Activated CD8-positive, alpha-beta T cell treated with anti-CD3 and anti-CD28 coated beads, Interleukin-2, amount 10 ng/mL, durations not matched to agents 7 days and 5 days (primary cell): Measurements from ENCODE around the gene ARID3B. TPM values are rescaled to one million over a fixed set of nuclear protein-coding genes. Genes with fewer than 3 reads are reported as not detected.
"Not testable (repeated sequence)": the region's sequence is repeated elsewhere in the genome, so short reads cannot be mapped to it uniquely, and the experiment has no call there.

Experiments
- ATAC-seq: fragments of 150-1000 bp; cut with Tn5 transposase; one replicate; pipeline ENCODE4 v1.10.0; 2021; ENCODE audit warnings: moderate library complexity
- CTCF ChIA-PET: fragments of 350-600 bp; sonication (Branson Sonifier 250); formaldehyde crosslinking; loops from one replicate; lab custom pipeline; 2021; ENCODE audit warnings: antibody characterized with exemption; lab: Charles Lee
- POLR2A ChIA-PET: fragments of 350-600 bp; sonication (Branson Sonifier 250); formaldehyde crosslinking; loops from one replicate; lab custom pipeline; 2021; ENCODE audit warnings: antibody characterized with exemption; lab: Charles Lee
- DNase-seq: peaks from one replicate; pipeline ENCODE4 v3.0.0-alpha.2; 2020
- H3K27ac Mint-ChIP-seq: one replicate; pipeline ENCODE4 v1.8.0; 2021; ENCODE audit warnings: mild to moderate bottlenecking, mixed read lengths
- H3K27me3 Mint-ChIP-seq: one replicate; pipeline ENCODE4 v1.8.0; 2021; ENCODE audit warnings: low read depth, mixed read lengths
- H3K36me3 Mint-ChIP-seq: one replicate; pipeline ENCODE4 v1.8.0; 2021; ENCODE audit warnings: low read depth, mixed read lengths
- H3K4me1 Mint-ChIP-seq: one replicate; pipeline ENCODE4 v1.8.0; 2021; ENCODE audit warnings: low read depth, mixed read lengths
- H3K4me3 Mint-ChIP-seq: one replicate; pipeline ENCODE4 v1.8.0; 2021; ENCODE audit warnings: mild to moderate bottlenecking, mixed read lengths
- H3K9me3 Mint-ChIP-seq: one replicate; pipeline ENCODE4 v1.8.0; 2022; ENCODE audit warnings: mixed read lengths; ENCODE audit not compliant: insufficient read depth
- total RNA-seq, 2 experiments: library from RNA; stranded (reverse); gene quantifications; one replicate each; pipeline ENCODE4 v1.2.3, GENCODE V29; 2021

The ARID3B gene
- total RNA-seq, 2 experiments from 2014 or later = 39.8 to 40.1 TPM

DNA sequence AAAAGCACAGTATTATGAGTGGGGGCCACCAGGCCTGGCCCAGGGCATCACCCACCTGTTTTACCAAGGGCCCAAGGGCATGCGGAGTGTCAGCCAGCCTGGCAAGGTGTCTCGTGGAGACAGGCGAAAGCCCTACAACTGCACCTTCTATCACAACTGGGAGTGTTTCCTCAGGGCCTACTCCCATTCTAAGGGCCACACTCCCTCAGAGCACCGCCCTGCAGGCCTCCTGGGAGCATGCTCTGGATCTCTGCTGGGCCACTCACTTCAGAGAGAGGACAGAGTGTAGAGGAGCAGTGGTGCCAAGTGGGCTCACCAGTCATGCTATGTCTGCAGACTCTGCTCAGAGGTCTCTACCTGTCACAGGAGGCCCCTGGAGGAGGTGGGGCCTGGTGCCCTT lies 53.4 kb downstream of the ARID3B start:
- H3K27me3 Mint-ChIP-seq = no peaks in the 10 kb centered on the region
- DNase-seq (no peak), ATAC-seq (no peak)
- H3K4me1 Mint-ChIP-seq = peaks cover 21% of the 10 kb centered on the region
- H3K27ac Mint-ChIP-seq = peak overlapping the region; percentile 44
- H3K36me3 Mint-ChIP-seq = peaks cover 62% of the 10 kb centered on the region
- H3K4me3 Mint-ChIP-seq = no peak overlapping the region
- ChIA-PET POLR2A (no interaction called here), CTCF (no interaction called here)
- no peaks in the 10 kb centered on the region for H3K9me3 Mint-ChIP-seq

DNA sequence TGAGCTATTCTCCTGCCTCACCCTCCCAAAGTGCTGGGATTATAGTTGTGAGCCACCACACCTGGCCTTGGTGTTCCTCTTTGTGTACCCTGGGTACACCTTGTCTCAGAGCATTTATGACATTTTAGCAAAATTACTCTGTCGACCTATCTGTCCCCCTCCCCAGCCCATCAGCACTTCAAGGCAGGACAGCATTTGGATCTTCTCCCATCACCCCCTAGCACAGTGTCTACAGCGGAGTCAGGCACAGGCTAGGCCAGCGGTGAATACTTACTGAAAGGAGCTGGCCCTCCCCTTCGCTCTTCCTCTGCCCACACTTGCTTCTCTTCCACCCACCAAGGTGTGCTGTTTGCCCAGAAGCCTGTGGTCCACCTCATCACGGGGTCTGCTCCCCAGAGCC lies 54.3 kb downstream of the ARID3B start:
- CTCF ChIA-PET = no interaction called here
- Mint-ChIP-seq H3K36me3 (peaks cover 56% of the 10 kb centered on the region), H3K4me3 (no peak overlapping the region), H3K27me3 (no peaks in the 10 kb centered on the region), H3K4me1 (peaks cover 23% of the 10 kb centered on the region), H3K27ac (no peak overlapping the region), H3K9me3 (no peaks in the 10 kb centered on the region)
- DNase-seq (no peak), ATAC-seq (no peak)
- POLR2A ChIA-PET = no interaction called here

DNA sequence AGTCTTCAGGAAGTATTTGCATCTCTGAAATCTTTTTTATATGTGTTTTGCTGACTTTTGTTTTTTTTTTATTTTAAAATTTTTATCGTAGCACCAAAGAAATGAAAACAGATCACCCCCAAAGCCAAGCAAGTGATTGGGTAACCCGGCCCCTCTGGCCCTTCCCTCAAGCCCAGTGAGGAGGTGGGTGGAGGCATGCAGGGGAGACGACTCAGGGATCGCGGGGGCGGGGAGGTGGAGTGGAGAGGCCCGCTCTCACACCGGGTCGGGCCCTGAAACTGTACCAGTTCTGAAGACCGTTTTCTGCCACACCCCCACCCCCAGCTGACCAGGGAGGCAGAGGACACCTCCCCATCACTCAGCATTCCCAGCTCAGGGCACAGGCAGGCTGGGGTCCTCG lies 55.7 kb downstream of the ARID3B start:
- H3K27me3 Mint-ChIP-seq, DNase-seq, POLR2A ChIA-PET, H3K9me3 Mint-ChIP-seq, CTCF ChIA-PET, H3K4me3 Mint-ChIP-seq, ATAC-seq: not testable (repeated sequence)
- H3K4me1 Mint-ChIP-seq = peaks cover 23% of the 10 kb centered on the region
- H3K36me3 Mint-ChIP-seq = peaks cover 46% of the 10 kb centered on the region
- H3K27ac Mint-ChIP-seq = peak overlapping the region; percentile 43

DNA sequence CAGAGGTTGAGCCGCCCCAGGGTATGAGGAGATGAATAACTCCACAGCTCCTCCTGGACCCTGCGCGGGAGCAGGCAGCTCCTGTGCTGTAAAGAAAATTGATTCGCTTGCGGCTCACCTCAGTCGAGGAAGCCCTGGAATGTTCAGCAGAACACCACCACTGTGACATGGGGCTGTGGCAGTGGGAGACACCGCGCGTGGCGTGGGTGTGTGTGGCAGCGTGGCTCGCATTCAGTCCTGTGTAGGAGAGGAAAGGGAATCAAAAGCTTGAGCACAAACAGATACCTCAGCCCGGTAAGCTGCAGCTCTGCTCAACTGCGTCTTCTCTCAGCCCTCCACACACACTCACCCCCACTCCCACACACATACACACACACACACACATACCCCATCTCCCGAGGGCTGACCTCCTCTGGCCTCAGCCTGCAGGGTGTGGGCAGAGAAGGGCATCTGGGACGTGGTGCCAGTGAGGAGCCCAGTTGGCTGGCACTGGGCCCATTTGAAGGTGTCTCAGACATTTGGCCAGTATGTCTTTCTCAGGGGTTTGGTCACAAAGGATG lies 56.2 kb downstream of the ARID3B start:
- not testable (repeated sequence) for ATAC-seq, H3K27me3 Mint-ChIP-seq, DNase-seq, H3K9me3 Mint-ChIP-seq, H3K4me3 Mint-ChIP-seq, H3K27ac Mint-ChIP-seq
- ChIA-PET POLR2A (interaction anchor here (0.8 kb wide), 1 partner anchor 26 kb away, joined by 3 read pairs; no protein-coding TSS in a partner anchor), CTCF (interaction anchor here (0.7 to 2.1 kb wide), 2 partner anchors 17 to 24 kb away, joined by 4 to 9 read pairs; no protein-coding TSS in a partner anchor)
- H3K4me1 Mint-ChIP-seq = peaks cover 23% of the 10 kb centered on the region
- peaks cover 44% of the 10 kb centered on the region for H3K36me3 Mint-ChIP-seq

DNA sequence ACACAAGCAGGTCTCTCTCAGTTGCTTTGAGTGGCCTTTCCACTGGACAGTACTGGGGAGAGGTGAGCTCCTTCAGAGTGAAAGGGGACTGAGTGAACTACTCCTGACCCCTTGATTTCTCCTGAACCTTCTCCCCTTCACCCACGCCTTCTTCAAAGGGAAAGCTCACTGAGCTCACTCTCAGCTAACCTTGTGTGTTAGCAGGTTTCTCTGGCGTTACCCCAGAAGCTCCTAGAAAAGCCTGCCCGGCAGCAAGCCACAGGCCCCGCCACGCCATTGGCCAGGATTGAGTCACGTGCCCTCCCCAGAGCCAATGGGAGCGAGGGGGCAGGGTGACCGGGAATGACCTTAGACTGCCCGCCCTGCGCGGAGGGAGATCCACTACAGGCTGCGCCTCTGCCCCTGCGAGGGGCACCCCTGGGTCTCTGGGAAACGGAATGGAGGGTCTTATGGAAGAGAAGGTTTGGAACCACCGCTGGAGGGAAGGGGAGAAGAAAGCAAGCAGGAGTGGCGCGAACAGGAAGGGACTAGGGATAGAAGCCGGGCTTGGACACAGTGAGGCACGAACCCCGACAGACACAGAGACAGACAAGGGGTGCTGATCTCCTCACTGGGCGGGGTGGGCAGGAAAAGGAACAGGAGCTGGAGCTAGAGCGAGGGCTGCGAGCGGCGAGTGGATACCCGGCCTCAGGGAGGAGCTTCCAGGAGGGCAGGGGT lies 57.3 kb downstream of the ARID3B start:
- Mint-ChIP-seq H3K36me3 (peaks cover 38% of the 10 kb centered on the region), H3K9me3 (no peaks in the 10 kb centered on the region), H3K4me3 (peak overlapping the region; percentile 96), H3K27me3 (no peaks in the 10 kb centered on the region), H3K27ac (peak overlapping the region; percentile 97), H3K4me1 (peaks cover 23% of the 10 kb centered on the region)
- POLR2A ChIA-PET = interaction anchor here (0.6 to 1.7 kb wide), 10 partner anchors 16 to 214 kb away, joined by 3 to 18 read pairs (median 4); partner anchors contain the start of genes ARID3B, CLK3 and UBL7
- DNase-seq (peak; percentile 92), ATAC-seq (peak; percentile 99)
- CTCF ChIA-PET = interaction anchor here (0.6 to 2.1 kb wide), 13 partner anchors 12 to 224 kb away, joined by 3 to 9 read pairs (median 4); no protein-coding TSS in a partner anchor

DNA sequence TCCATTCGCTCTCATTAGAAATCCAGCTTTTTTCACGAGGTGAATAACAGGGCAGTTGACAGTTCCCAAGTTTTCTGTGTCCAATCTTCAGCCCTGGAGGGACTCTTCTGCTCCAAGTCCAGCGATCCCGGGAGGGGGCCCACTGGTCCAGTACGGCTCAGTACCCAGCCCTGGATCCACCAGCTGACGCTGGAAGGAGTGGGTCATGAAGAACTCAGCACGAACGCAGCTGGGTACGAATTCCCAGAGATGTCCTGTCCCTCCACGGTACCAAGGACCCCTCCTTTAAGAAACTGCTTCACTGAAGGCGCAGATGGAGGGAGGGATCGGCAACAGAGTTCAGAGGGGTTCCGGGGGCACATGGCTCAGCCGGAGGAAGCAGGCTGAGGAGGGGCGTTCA lies 58.1 kb downstream of the ARID3B start:
- H3K36me3 Mint-ChIP-seq = peaks cover 34% of the 10 kb centered on the region
- H3K4me3 Mint-ChIP-seq = peak overlapping the region; percentile 96
- DNase-seq (no peak), ATAC-seq (no peak)
- peak overlapping the region; percentile 97 for H3K27ac Mint-ChIP-seq
- POLR2A ChIA-PET = interaction anchor here (0.8 to 1.7 kb wide), 6 partner anchors 15 to 138 kb away, joined by 3 to 18 read pairs (median 6); partner anchors contain the start of genes ARID3B, CLK3 and UBL7
- CTCF ChIA-PET = interaction anchor here (0.6 to 2.1 kb wide), 10 partner anchors 11 to 226 kb away, joined by 3 to 9 read pairs (median 4); no protein-coding TSS in a partner anchor
- H3K27me3 Mint-ChIP-seq = no peaks in the 10 kb centered on the region
- no peaks in the 10 kb centered on the region for H3K9me3 Mint-ChIP-seq
- peaks cover 23% of the 10 kb centered on the region for H3K4me1 Mint-ChIP-seq

DNA sequence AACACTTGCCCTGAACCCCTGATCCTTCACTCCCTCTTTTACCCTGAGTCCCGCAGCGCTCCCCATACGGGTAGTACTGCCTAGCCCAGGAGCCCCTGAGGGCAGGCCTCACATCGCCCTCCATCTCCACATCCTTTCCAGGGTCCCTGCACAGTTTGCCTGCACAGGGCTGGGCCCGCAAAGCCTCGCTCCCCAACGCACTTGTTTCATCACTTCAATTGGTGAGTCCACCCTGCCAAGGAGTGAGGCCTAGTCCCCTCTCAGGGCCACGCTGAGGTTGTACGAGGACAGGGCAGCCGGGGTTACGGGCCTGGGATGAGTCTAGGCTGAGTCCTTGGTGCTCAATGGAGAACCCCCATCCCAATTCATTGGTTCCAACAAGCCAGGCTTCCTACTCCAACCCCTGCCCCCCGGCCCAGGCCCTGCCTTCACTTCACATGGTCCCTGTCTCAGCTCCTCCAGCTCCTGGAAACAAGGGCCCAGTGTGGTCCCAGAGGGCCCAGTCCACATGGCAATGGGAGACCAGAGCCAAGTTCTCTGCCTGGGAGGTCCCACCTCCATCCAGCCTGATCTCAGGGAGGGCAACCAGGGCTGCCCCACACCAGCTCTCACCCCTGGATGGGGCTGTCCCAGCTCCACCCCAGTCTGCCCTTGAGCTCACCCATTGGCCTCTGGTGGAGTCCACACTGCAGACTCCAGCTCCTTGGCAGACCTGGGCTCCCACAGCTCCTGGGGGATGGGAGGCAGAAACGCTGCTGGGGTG lies 62.2 kb downstream of the ARID3B start:
- ATAC-seq (no peak), DNase-seq (no peak)
- H3K9me3 Mint-ChIP-seq = no peaks in the 10 kb centered on the region
- CTCF ChIA-PET = interaction anchor here (0.9 kb wide), 1 partner anchor 11 kb away, joined by 3 read pairs; no protein-coding TSS in a partner anchor
- peaks cover 13% of the 10 kb centered on the region for H3K36me3 Mint-ChIP-seq
- POLR2A ChIA-PET = interaction anchor here (1.8 kb wide), 1 partner anchor 11 kb away, joined by 7 read pairs; no protein-coding TSS in a partner anchor
- no peak overlapping the region for H3K4me3 Mint-ChIP-seq
- H3K4me1 Mint-ChIP-seq = peaks cover 14% of the 10 kb centered on the region
- H3K27ac Mint-ChIP-seq = no peak overlapping the region
- peaks cover 1% of the 10 kb centered on the region for H3K27me3 Mint-ChIP-seq

DNA sequence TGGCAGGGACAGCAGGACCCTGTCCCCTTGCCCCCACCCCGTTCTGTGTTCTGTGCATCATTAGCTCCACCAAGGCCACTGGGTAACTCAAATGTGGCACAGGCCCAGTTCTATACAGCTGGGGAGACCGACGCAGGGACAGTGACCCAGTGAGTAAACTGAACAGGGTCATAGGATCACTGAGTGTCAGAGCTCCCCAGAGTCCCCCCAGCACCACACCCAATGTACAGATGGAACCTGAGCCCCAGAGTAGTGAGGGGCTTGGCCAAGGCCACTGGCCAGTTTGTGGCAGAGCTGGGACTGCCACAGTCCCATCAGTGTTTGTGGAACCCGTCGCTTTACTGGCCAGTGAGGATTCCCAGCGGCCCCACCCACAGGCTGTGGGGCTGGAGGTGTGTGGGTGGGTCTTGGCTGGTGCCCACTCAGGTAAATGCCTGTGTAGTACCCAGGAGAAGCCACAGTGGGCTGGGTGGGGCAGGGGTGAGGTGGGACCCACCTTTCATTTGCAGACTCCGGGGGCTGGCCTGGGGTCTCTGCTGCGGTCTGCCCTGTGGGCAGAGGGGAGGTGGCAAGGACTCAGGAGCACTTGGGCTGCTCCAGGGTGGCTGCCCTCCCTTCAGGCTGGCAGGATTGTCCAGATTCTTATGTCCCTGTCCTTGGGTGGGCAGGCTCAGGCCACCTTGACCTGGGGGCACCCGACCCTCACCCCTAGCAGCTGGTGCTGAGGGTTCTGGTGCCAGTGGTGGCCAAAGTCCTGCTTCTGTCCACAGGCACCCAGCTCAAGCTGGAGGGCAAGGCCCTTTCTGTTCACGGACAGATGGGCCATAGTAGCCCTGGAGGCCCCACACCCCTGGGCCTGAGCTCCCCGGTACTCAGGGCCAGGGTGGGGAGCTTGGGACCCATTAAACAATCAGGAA lies 63.0 kb downstream of the ARID3B start:
- ChIA-PET POLR2A (interaction anchor here (0.6 to 1.8 kb wide), 3 partner anchors 10 to 63 kb away, joined by 3 to 7 read pairs (median 3); partner anchors contain the start of gene ARID3B), CTCF (interaction anchor here (0.9 to 1.2 kb wide), 2 partner anchors 10 to 166 kb away, joined by 3 read pairs; no protein-coding TSS in a partner anchor)
- Mint-ChIP-seq H3K36me3 (peaks cover 4% of the 10 kb centered on the region), H3K4me1 (peaks cover 6% of the 10 kb centered on the region), H3K27ac (no peak overlapping the region), H3K27me3 (peaks cover 1% of the 10 kb centered on the region), H3K4me3 (no peak overlapping the region), H3K9me3 (no peaks in the 10 kb centered on the region)
- ATAC-seq (no peak), DNase-seq (no peak)

DNA sequence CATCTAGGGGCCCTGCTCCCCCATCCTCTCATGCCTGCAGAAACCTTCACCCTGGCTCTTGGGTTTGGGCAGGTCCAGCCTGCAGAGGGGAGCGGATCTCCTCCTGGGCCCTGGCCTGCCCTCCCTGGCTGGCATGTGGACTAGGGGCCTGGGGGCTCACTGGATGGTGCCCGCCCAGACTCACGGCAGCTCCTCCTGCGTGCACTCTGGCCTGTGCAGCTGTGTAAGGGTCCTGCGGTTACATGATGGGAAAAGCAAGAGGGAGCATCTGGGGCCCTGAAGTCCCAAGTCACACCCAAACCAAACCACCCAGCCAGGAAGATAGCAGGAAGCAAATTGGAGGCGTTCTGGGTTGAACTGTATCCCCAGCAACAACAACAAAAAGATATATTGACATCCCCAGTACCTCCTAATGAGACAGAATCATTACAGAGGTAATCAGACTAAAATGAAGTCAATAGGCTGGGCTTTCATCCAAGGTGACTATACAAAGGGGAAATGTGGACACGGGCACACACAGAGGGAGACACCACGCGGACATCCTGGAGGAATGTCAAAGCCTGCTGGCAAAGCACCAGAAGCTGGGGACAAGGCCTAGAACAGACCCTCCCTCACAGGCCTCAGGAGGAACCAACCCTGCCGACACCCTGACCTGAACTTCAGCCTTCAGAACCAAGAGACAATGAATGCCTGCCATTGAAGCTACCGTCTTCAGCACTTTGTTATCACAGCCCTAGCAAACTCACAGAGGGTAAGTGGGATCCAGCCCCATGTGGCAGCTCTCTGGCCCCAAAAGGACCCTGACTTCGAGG lies 64.2 kb downstream of the ARID3B start:
- POLR2A ChIA-PET = interaction anchor here (0.6 to 1.2 kb wide), 2 partner anchors 35 to 64 kb away, joined by 3 read pairs; partner anchors contain the start of gene ARID3B
- CTCF ChIA-PET = interaction anchor here (1.2 kb wide), 1 partner anchor 165 kb away, joined by 3 read pairs; no protein-coding TSS in a partner anchor
- DNase-seq (no peak), ATAC-seq (no peak)
- no peak overlapping the region for H3K27ac Mint-ChIP-seq
- no peaks in the 10 kb centered on the region for H3K4me1 Mint-ChIP-seq
- H3K36me3 Mint-ChIP-seq = no peaks in the 10 kb centered on the region
- H3K9me3 Mint-ChIP-seq = no peaks in the 10 kb centered on the region
- H3K4me3 Mint-ChIP-seq = no peak overlapping the region
- peaks cover 1% of the 10 kb centered on the region for H3K27me3 Mint-ChIP-seq

DNA sequence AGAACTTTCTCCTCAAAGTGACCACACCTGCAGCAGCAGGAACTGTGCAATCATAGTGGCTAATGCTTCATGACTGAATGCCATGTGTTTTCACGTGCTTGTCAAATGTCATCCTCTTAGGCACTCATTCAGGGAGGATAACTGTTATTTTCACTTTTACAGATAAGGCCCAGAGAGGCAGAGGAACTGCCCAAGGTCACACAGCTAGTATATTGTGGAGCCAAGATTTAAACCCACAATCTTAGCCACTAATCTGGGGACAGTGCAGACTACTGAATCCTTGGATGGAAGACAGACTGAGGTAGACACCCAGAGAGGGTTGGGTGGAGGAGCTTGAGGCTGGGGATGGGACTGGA lies 64.8 kb downstream of the ARID3B start:
- H3K27ac Mint-ChIP-seq = no peak overlapping the region
- POLR2A ChIA-PET = no interaction called here

More for the DNA sequence above, 64.8 kb downstream of the ARID3B start:
- H3K36me3 Mint-ChIP-seq = no peaks in the 10 kb centered on the region
- DNase-seq = no peak
- CTCF ChIA-PET = no interaction called here
- H3K4me1 Mint-ChIP-seq = no peaks in the 10 kb centered on the region
- no peaks in the 10 kb centered on the region for H3K9me3 Mint-ChIP-seq
- ATAC-seq = no peak
- H3K27me3 Mint-ChIP-seq = peaks cover 1% of the 10 kb centered on the region
- no peak overlapping the region for H3K4me3 Mint-ChIP-seq
